HEK293 (cell line): Measurements from ENCODE around the gene CAPN13.

Source experiments
- CTCF ChIA-PET: fragments of 350-600 bp; formaldehyde crosslinking; extraction: SDS; loops from one replicate; lab custom pipeline; 2021; ENCODE audit warnings: antibody characterized with exemption; lab: Yijun Ruan, JAX
- POLR2A ChIA-PET: fragments of 300-600 bp; formaldehyde crosslinking; extraction: SDS; loops from one replicate; lab custom pipeline; 2020; ENCODE audit warnings: antibody characterized with exemption, inconsistent platforms; lab: Yijun Ruan, JAX
- H3K27ac ChIP-seq: fragments of 200-500 bp; sonication (Bioruptor generic); 2 replicates; pipeline ENCODE4 v1.5.1; 2014; ENCODE audit warnings: low read depth, low read length, control low read depth, inconsistent platforms; ENCODE audit errors: extremely low read depth
- H3K36me3 ChIP-seq, 2 experiments: fragments of 200-500 bp in 1 of 2; sonication (Bioruptor generic) in 1 of 2; 1 replicate in 1 of 2; 2 replicates in 1 of 2; pipeline ENCODE4 v1.5.1; 2014 to 2017; ENCODE audit warnings: inconsistent platforms in 2 of 2, low read length in 2 of 2; ENCODE audit not compliant: control insufficient read depth in 2 of 2, insufficient read depth in 1 of 2
- H3K4me1 ChIP-seq: fragments of 200-500 bp; sonication (Bioruptor generic); 2 replicates; pipeline ENCODE4 v1.5.1; 2014; ENCODE audit warnings: mild to moderate bottlenecking, low read length, inconsistent platforms; ENCODE audit not compliant: control insufficient read depth, insufficient read depth
- H3K4me3 ChIP-seq: 2 replicates; pipeline ENCODE4 v1.5.1; 2011; ENCODE audit warnings: low read depth, mild to moderate bottlenecking, control low read depth, low read length, moderate library complexity
- H3K9me3 ChIP-seq: fragments of 200-500 bp; sonication (Bioruptor generic); 2 replicates; pipeline ENCODE4 v1.5.1; 2014; ENCODE audit warnings: low read depth, low read length, inconsistent platforms; ENCODE audit not compliant: control insufficient read depth, insufficient read depth
- BCL11A ChIP-seq: fragments of 450-650 bp; formaldehyde crosslinking; IDR thresholded peaks from 2 replicates; pipeline ENCODE4 v1.5.1; 2016; ENCODE audit warnings: low read depth, missing biosample characterization, missing genetic modification characterization
- GLI4 ChIP-seq: fragments of 450-650 bp; formaldehyde crosslinking; IDR thresholded peaks from 2 replicates; pipeline ENCODE4 v1.5.1; 2016; ENCODE audit warnings: missing biosample characterization, missing genetic modification characterization
- MYNN ChIP-seq: fragments of 450-650 bp; formaldehyde crosslinking; IDR thresholded peaks from 2 replicates; pipeline ENCODE4 v1.5.1; 2016; ENCODE audit warnings: missing biosample characterization, missing genetic modification characterization, borderline replicate concordance
- PATZ1 ChIP-seq: fragments of 450-650 bp; formaldehyde crosslinking; IDR thresholded peaks from 2 replicates; pipeline ENCODE4 v1.5.1; 2016; ENCODE audit warnings: missing biosample characterization, missing genetic modification characterization
- SCRT1 ChIP-seq: fragments of 450-650 bp; formaldehyde crosslinking; IDR thresholded peaks from 2 replicates; pipeline ENCODE4 v1.5.1; 2016; ENCODE audit warnings: missing biosample characterization, missing genetic modification characterization, borderline replicate concordance
- ZBTB17 ChIP-seq: fragments of 450-650 bp; formaldehyde crosslinking; IDR thresholded peaks from 2 replicates; pipeline ENCODE4 v1.5.1; 2016; ENCODE audit warnings: missing biosample characterization, missing genetic modification characterization
- ZBTB44 ChIP-seq: fragments of 450-650 bp; IDR thresholded peaks from 2 replicates; pipeline ENCODE4 v1.5.1; 2018; ENCODE audit warnings: missing biosample characterization, mild to moderate bottlenecking, missing genetic modification characterization
- ZNF121 ChIP-seq: fragments of 450-650 bp; formaldehyde crosslinking; IDR thresholded peaks from 2 replicates; pipeline ENCODE4 v1.5.1; 2016; ENCODE audit warnings: missing biosample characterization, missing genetic modification characterization
- ZNF133 ChIP-seq: fragments of 450-650 bp; formaldehyde crosslinking; IDR thresholded peaks from 2 replicates; pipeline ENCODE4 v1.5.1; 2016; ENCODE audit warnings: missing biosample characterization, missing genetic modification characterization
- ZNF2 ChIP-seq: fragments of 450-650 bp; formaldehyde crosslinking; IDR thresholded peaks from 2 replicates; pipeline ENCODE4 v1.5.1; 2016; ENCODE audit warnings: missing biosample characterization, missing genetic modification characterization
- ZNF26 ChIP-seq: fragments of 450-650 bp; formaldehyde crosslinking; IDR thresholded peaks from 2 replicates; pipeline ENCODE4 v1.5.1; 2016; ENCODE audit warnings: missing biosample characterization, missing genetic modification characterization
- ZNF274 ChIP-seq, 2 experiments: fragments of 200-500 bp in 1 of 2; fragments of 450-650 bp in 1 of 2; sonication (Bioruptor generic) in 1 of 2; formaldehyde crosslinking in 1 of 2; IDR thresholded peaks; 2 replicates each; pipeline versions ENCODE4 v1.5.1 to v1.6.1; 2014 to 2016; ENCODE audit warnings: borderline replicate concordance in 1 of 2, inconsistent platforms in 1 of 2, low read length in 1 of 2, missing biosample characterization in 1 of 2, missing genetic modification characterization in 1 of 2
- ZNF280D ChIP-seq: fragments of 450-650 bp; formaldehyde crosslinking; IDR thresholded peaks from 2 replicates; pipeline ENCODE4 v1.5.1; 2016; ENCODE audit warnings: missing biosample characterization, missing genetic modification characterization
- ZNF366 ChIP-seq: fragments of 450-650 bp; formaldehyde crosslinking; conservative IDR thresholded peaks from 2 replicates; pipeline ENCODE4 v1.5.1; 2016; ENCODE audit warnings: missing biosample characterization, missing genetic modification characterization
- ZNF518A ChIP-seq: fragments of 450-650 bp; formaldehyde crosslinking; conservative IDR thresholded peaks from 2 replicates; pipeline ENCODE4 v1.5.1; 2016; ENCODE audit warnings: low read depth, missing biosample characterization, missing genetic modification characterization
- ZNF548 ChIP-seq: fragments of 450-650 bp; formaldehyde crosslinking; IDR thresholded peaks from 2 replicates; pipeline ENCODE4 v1.5.1; 2016; ENCODE audit warnings: missing biosample characterization, missing genetic modification characterization
- ZNF560 ChIP-seq: fragments of 450-650 bp; formaldehyde crosslinking; IDR thresholded peaks from 2 replicates; pipeline ENCODE4 v1.5.1; 2017; ENCODE audit warnings: missing biosample characterization, missing genetic modification characterization, borderline replicate concordance
- ZNF596 ChIP-seq: fragments of 450-650 bp; IDR thresholded peaks from 2 replicates; pipeline ENCODE4 v1.5.0; 2018; ENCODE audit warnings: missing biosample characterization, mild to moderate bottlenecking, missing genetic modification characterization, moderate library complexity
- ZNF707 ChIP-seq: fragments of 450-650 bp; formaldehyde crosslinking; IDR thresholded peaks from 2 replicates; pipeline ENCODE4 v1.5.1; 2016; ENCODE audit warnings: missing biosample characterization, missing genetic modification characterization
- ZNF76 ChIP-seq: fragments of 450-650 bp; formaldehyde crosslinking; IDR thresholded peaks from 2 replicates; pipeline ENCODE4; 2016; ENCODE audit warnings: low read depth, missing biosample characterization, missing genetic modification characterization, borderline replicate concordance
- ZNF777 ChIP-seq: fragments of 450-650 bp; formaldehyde crosslinking; IDR thresholded peaks from 2 replicates; pipeline ENCODE4 v1.5.1; 2017; ENCODE audit warnings: missing biosample characterization, missing genetic modification characterization, borderline replicate concordance
- ZSCAN18 ChIP-seq: fragments of 450-650 bp; formaldehyde crosslinking; IDR thresholded peaks from 2 replicates; pipeline ENCODE4 v1.5.1; 2016; ENCODE audit warnings: missing biosample characterization, missing genetic modification characterization

Gene CAPN13

GRCh38 chr2:30828586-30828985 lies 21.3 kb upstream of the CAPN13 start (continued):
- no peak for TF ChIP-seq ZNF274 (IDR thresholded peaks at IDR 0.05; ENCODE audit: low read length)
- TF ChIP-seq ZNF274 (tag by site-specific recombination; IDR thresholded peaks at IDR 0.05; ENCODE audit: borderline replicate concordance), result no peak
- no peak for TF ChIP-seq MYNN
- no peak for TF ChIP-seq ZNF777 (tag by site-specific recombination)
- no peak for TF ChIP-seq ZSCAN18 (tag by site-specific recombination)

- H3K4me3 ChIP-seq, result no peak overlapping the region
- H3K4me1 ChIP-seq, result no peaks in the 10 kb centered on the region
- POLR2A ChIA-PET, result no interaction called here
- no peaks in the 10 kb centered on the region for H3K9me3 ChIP-seq
- TF ChIP-seq SCRT1 (tag by site-specific recombination) (no peak), ZNF76 (tag by site-specific recombination) (no peak), ZBTB44 (tag by site-specific recombination) (no peak), BCL11A (no peak), ZNF707 (tag by site-specific recombination) (no peak), ZNF596 (no peak), ZNF548 (tag by site-specific recombination) (no peak), ZNF518A (no peak), ZNF26 (tag by site-specific recombination) (no peak), ZNF2 (no peak), ZNF133 (tag by site-specific recombination) (no peak), PATZ1 (tag by site-specific recombination) (no peak), GLI4 (tag by site-specific recombination) (no peak), ZBTB17 (no peak), ZNF121 (tag by site-specific recombination) (no peak), ZNF560 (tag by site-specific recombination) (no peak), ZNF280D (tag by site-specific recombination) (no peak), ZNF366 (no peak)
- H3K36me3 ChIP-seq, result no peaks in the 10 kb centered on the region
- CTCF ChIA-PET, result interaction anchor here (0.7 to 1.0 kb wide), 2 partner anchors 35 to 112 kb away, joined by 3 read pairs; no protein-coding TSS in a partner anchor
- no peak overlapping the region for H3K27ac ChIP-seq
Observed at GRCh38 chr2:30826916-30827315, 19.7 kb upstream of the CAPN13 start.
